Left renal cortex interstitium (tissue), 4 donors: ENCODE results near the gene ZNF691. TPM values are rescaled to one million over a fixed set of nuclear protein-coding genes. Genes with fewer than 3 reads are reported as not detected.
"Not testable (repeated sequence)": the region's sequence is repeated elsewhere in the genome, so short reads cannot be mapped to it uniquely, and the experiment has no call there.

Experiments used
- DNase-seq, 4 donors: peaks; one replicate each; pipeline ENCODE4 v3.0.0-alpha.2; 2013; ENCODE audit warnings: low read depth in 4 of 4, low spot score in 2 of 4, missing footprints in 1 of 4
- polyA plus RNA-seq, 4 donors: library from polyadenylated mRNA; unstranded; fragments of 120-200 nt; gene quantifications; one replicate each; pipeline ENCODE4 v1.2.1, GENCODE V29; 2013; ENCODE audit not compliant: insufficient read length in 4 of 4

The ZNF691 gene
- polyA plus RNA-seq, 4 donors, result 18.2 to 23.6 (median 19.3) TPM

DNA sequence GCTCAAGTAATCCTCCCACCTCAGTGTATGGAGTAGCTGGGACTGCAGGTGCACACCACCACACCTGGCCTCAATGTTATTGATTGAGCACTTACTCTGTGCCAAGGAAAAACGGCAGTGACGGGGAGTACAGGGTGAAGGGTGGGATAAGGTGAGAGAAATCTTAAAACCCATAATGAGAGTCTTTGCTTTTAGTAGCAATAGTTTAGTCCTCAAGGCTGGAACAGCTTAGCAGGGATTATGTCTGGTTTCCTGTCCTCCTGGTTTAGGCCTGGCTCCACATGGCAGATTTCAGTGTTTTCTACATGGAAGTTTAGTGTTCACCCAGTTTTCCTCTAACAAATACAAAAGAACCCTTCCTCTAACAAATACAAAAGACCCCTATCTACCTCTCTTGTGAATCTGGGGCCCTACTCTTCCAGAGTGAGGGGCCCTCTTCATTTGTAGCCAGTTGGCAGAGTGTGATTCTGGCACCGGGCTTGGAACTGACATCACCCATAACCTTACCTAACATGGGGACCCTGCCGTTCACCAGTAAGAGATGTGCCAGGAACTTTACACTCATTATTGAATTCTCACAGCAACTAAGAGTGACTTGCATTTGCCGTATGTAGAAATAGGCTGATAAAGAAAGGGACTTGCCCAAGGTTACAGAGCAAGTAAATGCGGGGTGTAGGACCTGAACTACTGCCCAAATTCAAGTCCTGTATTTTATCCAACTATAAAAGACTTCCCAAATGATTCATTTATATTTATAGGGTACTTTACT lies 6.9 kb downstream of the ZNF691 start:
- no peak for DNase-seq

GRCh38 chr1:42856554-42856953 lies 10.1 kb downstream of the ZNF691 start:
- DNase-seq, result not testable (repeated sequence)

- DNase-seq, result not testable (repeated sequence)
These were observed 13.0 kb downstream of the ZNF691 start for GRCh38 chr1:42859366-42859765.

GRCh38 chr1:42860339-42861013 lies 14.1 kb downstream of the ZNF691 start:
- DNase-seq, result no peak

DNA sequence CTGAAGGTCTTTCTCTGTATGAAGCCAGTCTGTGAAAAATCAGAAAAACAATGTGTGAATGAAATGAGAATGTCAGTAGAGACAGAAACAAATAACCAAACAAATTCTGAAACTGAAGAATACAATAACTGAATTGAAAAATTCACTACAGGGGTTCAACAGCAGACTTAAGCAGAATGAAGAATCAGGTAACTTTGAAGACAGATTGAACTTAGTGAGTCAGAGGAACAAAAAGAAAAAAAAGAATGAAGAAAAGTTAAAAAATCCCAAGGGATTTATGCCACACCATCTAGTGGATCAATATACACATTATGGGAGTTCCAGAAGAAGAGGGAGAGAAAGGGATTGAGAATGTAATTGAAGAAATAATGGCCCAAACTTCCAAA lies 14.6 kb downstream of the ZNF691 start:
- no peak for DNase-seq

DNA sequence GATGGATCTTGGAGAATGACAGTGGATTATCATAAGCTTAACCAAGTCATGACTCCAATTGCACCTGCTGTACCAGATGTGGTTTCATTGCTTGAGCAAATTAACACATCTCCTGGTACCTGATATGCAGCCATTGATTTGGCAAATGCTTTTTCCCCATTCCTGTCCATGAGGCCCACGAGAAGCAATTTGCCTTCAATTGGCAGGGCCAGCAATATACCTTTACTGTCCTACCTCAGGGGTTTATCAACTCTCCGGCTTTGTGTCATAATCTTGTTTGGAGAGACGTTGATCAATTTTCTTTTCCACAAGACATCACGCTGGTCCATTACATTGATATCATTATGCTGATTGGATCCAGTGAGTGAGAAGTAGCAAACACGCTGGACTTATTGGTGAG lies 20.1 kb downstream of the ZNF691 start:
- DNase-seq, result no peak

DNA sequence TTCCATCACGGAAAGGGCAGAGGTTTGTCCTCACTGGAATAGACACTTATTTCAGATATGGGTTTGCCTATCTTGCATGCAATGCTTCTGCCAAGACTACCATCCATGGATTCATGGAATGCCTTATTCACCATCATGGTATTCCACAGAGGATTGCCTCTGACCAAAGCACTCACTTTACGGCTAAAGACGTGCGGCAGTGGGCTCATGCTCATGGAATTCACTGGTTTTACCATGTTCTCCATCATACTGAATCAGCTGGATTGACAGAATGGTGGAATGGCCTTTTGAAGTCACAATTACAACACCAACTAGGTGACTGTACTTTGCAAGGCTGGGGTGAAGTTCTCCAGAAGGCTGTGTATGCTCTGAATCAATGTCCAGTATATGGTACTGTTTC lies 22.1 kb downstream of the ZNF691 start:
- DNase-seq, result not testable (repeated sequence)

- DNase-seq, result not testable (repeated sequence)
These were observed 22.8 kb downstream of the ZNF691 start for GRCh38 chr1:42869254-42869653.

DNA sequence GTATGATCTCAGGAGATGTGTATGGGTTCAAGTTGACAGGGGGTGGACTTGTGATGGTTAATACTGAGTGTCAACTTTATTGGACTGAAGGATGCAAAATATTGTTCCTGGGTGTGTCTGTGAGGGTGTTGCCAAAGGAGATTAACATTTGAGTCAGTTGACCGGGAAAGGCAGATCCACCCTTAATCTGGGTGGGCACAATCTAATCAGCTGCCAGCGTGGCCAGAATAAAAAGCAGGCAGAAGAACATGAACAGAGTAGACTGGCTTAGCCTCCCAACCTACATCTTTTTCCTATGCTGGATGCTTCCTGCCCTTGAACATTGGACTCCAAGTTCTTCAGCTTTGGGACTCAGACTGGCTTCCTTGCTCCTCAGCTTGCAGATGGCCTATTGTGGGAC lies 23.3 kb downstream of the ZNF691 start:
- DNase-seq, result not testable (repeated sequence)

DNA sequence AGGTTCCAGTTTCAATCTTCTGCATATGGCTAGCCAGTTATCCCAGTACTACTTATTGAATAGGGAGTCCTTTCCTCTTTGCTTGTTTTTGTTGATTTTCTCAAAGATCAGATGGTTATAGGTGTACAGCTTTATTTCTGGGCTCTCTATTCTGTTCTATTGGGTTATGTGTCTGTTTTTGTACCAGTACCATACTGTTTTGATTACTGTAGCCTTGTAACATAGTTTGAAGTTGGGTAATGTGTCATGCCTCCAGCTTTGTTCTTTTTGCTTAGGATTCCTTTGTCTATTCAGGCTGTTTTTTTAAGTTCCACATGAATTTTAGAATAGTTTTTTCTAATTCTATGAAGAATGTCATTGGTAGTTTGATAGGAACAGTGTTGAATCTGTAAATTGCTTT lies 26.7 kb downstream of the ZNF691 start:
- not testable (repeated sequence) for DNase-seq

DNA sequence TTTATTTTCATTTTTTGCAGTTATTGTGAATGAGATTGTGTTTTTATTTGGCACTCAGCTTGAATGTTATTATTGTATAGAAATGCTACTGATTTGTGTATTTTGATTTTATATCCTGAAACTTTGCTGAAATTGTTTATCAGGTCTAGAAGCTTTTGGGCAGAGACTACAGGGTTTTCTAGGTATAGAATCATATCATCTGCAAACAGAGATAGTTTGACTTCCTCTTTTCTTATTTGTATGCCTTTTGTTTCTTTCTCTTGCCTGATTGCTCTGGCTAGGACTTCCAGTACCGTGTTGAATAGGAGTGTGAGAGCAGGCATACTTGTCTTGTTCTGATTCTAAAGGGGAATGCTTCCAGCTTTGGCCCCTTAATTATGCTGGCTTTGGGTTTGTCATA lies 27.3 kb downstream of the ZNF691 start:
- no peak for DNase-seq

- DNase-seq, result no peak
These were observed 29.6 kb downstream of the ZNF691 start for GRCh38 chr1:42876009-42876408.

GRCh38 chr1:42877380-42877779 lies 31.0 kb downstream of the ZNF691 start:
- no peak for DNase-seq

DNA sequence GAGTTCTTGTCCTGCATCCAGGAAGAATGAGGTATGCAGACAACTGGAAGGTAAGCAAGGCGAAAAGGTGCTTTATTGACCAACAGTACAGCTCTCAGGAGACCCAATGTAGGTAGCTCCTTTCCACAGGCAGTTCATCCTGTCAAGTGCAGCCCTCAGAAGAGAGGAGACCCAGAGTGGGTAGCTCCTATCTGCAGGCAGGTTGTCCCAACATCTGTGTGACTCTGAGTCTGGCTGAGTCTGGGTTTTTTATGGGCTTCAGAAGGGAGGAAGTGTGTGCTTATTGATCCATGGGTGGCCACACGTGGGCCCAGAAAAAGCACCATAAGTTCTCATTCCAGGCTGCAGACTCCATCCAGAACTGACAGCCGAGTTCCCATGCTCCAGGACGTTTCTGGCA lies 34.0 kb downstream of the ZNF691 start:
- no peak for DNase-seq

DNA sequence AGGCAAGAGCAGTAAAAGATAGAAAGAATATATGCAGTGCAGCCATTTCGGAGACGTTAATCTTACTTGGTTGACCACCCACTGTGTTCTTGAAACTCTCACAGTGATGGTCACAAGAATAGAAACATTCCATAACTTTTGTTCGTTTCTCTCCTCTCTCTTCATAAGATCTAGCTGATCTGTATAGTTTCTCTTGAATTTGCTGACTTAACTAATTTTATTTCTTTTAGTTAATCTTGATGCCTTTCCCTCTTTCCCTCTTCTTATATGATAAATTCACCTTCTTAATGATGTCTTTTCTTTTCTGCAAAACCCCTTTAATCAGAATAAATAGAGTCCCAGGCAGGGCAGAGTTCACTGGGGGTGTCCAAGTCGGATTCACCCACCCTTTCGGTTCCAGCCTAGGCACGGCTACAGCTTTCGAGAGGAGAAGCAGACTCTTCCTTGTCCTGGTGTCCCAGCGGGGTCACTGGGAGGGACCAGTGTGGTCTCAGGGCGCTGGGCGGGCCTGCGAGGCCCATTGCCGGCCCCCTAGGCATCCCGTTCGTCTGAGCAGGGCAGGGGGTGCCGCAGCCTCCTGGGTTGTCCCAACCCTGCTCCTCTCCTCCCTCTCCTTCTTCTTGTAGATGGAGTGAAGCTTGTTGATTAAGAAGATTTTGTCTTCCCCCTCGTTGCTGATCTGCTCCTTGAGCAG lies 39.8 kb downstream of the ZNF691 start:
- no peak for DNase-seq

DNA sequence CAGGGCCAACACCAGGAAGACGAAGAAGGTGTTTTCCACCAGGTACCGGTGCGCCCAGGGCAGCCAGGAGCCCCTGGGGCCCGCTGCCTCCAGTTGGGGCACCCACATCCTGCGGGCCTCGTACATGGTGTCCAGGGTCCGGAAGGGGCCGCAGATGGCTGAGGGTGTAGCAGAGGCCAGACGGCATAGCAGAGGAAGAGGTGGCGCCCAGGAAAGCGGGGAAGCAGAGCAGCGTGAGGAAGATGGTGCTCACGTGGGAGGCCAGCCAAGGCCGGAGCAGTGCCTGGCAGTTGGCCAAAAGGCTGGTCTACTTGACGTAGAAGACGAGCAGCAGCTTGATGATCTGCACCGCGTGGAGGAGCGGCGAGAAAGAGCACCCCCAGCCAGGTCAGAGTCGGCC lies 40.4 kb downstream of the ZNF691 start:
- no peak for DNase-seq

DNA sequence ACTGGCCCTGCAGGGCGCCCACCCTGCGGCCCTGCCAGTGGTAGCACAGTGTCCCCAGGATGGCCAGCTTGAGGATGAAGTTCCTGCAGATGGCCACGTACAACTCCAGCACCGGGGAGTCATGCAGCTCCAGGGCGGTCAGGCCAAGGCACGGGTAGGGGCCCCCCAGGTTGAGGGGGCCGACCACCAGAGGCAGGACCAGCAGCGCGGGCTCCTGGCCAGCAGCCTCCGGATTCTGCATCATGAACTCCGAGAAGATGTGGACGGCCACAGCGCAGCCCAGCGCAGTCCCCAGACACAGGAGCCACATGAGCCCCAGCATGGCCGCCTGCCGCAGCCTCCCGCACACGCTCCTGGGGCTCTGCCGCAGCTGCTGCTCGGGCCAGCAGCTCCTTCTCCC lies 41.0 kb downstream of the ZNF691 start:
- DNase-seq, result no peak

- no peak for DNase-seq
These were observed 41.7 kb downstream of the ZNF691 start for GRCh38 chr1:42888013-42888633.

- DNase-seq, result no peak
These were observed 42.9 kb downstream of the ZNF691 start for GRCh38 chr1:42889264-42889663.

DNA sequence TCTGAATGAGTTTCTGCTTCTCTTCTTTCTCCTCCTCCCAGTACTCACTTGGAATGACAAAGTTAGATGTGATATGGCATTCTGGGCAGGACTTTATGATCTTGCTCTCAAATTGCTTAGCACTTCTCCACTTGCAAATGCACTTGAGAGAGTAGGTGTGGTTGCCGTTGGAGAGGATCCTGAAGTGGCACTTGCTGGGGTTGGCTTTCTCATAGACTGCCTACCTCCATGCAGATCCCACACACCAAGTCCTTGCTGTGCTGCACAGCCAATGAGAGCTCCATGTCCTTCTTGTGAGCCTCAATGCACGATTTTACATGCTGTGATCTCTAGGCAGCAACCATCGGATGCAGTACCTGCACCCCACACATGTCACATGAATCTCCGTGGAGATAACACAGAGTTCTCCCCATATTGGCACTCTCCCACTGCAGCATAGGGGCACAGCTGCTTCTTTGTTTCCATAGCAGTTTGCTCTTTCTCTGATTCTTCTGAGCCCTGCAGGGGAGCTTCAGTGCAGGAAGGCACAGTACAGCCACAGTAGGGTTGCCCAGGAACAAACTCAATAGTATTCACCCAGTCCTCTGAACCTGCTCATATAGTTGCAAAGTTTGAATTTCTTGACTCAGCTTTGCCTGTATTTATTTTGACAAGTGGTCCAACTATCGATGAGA lies 45.2 kb downstream of the ZNF691 start:
- no peak for DNase-seq

DNA sequence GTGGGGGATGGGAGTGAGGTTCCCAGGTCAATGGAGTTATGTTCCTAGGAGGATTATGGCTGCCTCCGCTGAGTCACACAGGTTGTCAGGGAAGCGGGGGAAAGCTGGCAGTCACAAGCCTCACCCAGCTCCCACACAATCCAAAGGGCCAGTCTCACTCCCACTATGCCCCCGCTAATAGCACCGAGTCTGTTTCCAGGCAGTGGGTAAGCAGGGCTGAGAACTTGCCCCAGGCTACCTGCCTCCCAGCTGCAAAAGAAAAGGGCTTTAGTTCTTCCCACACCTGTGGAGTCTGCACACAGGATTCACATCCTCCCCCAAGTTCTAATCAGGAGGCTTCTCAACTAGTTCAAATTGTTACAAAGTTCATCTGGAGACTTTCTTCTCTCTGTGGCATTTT lies 53.5 kb downstream of the ZNF691 start:
- not testable (repeated sequence) for DNase-seq
